SK-N-SH (cell line): ENCODE data around the gene LHFPL6. TPM values are rescaled to one million over a fixed set of nuclear protein-coding genes. Genes with fewer than 3 reads are reported as not detected.

Experiments used
- CTCF ChIA-PET: fragments of 300-600, 350-600 bp; formaldehyde crosslinking; extraction: SDS; loops from one replicate; lab custom pipeline; 2021; lab: Yijun Ruan, JAX
- POLR2A ChIA-PET: fragments of 350-600 bp; sonication (Branson Sonifier 250); formaldehyde crosslinking; extraction: SDS; loops from one replicate; lab custom pipeline; 2020; ENCODE audit warnings: antibody characterized with exemption, inconsistent platforms; lab: Yijun Ruan, JAX
- DNase-seq: peaks from one replicate; pipeline ENCODE4 v3.0.0; 2012
- H2AFZ ChIP-seq: fragments of 200-600 bp; sonication (generic); 2 replicates; pipeline ENCODE4 v1.8.1; 2016; ENCODE audit warnings: antibody characterized with exemption, mild to moderate bottlenecking, low read depth
- H3F3A ChIP-seq: fragments of 200-600 bp; sonication (generic); replicated peaks from 2 replicates; pipeline ENCODE3; 2016; ENCODE audit warnings: antibody characterized with exemption, mild to moderate bottlenecking; ENCODE audit not compliant: insufficient read depth
- H3K27ac ChIP-seq, 2 experiments: fragments of 200-500 bp in 1 of 2; fragments of 200-600 bp in 1 of 2; sonication (Bioruptor generic) in 1 of 2; sonication (generic), shearing (Covaris generic) in 1 of 2; 2 replicates each; pipeline versions ENCODE4 v1.5.1 to v1.6.1; 2014 to 2016; ENCODE audit warnings: low read depth in 2 of 2, inconsistent platforms in 1 of 2, low read length in 1 of 2, mild to moderate bottlenecking in 1 of 2, mixed read lengths in 1 of 2
- H3K27me3 ChIP-seq: fragments of 200-600 bp; sonication (generic), shearing (Covaris generic); 2 replicates; pipeline ENCODE4 v1.6.1; 2016; ENCODE audit warnings: mixed run types; ENCODE audit not compliant: insufficient read depth
- H3K36me3 ChIP-seq, 2 experiments: fragments of 200-500 bp in 1 of 2; fragments of 200-600 bp in 1 of 2; sonication (Bioruptor generic) in 1 of 2; sonication (generic) in 1 of 2; replicated peaks in 1 of 2; 2 replicates each; pipeline versions ENCODE3 to v1.5.1; 2014 to 2016; ENCODE audit warnings: low read length in 1 of 2, mild to moderate bottlenecking in 1 of 2; ENCODE audit not compliant: insufficient read depth in 2 of 2, control insufficient read depth in 1 of 2
- H3K4me1 ChIP-seq, 2 experiments: fragments of 200-500 bp in 1 of 2; fragments of 200-600 bp in 1 of 2; sonication (Bioruptor generic) in 1 of 2; sonication (generic), shearing (Covaris generic) in 1 of 2; 2 replicates each; pipeline versions ENCODE4 v1.5.1 to v1.6.1; 2014 to 2016; ENCODE audit warnings: low read depth in 1 of 2, low read length in 1 of 2, mixed run types in 1 of 2; ENCODE audit not compliant: insufficient read depth in 2 of 2, control insufficient read depth in 1 of 2
- H3K4me2 ChIP-seq: fragments of 200-600 bp; sonication (generic), shearing (Covaris generic); 2 replicates; pipeline ENCODE4 v1.6.1; 2017; ENCODE audit warnings: mixed run types
- H3K4me3 ChIP-seq, 2 experiments: fragments of 200-500 bp in 1 of 2; fragments of 200-600 bp in 1 of 2; sonication (Bioruptor generic) in 1 of 2; sonication (generic), shearing (Covaris generic) in 1 of 2; 2 replicates each; pipeline versions ENCODE4 v1.5.1 to v1.8.1; 2014 to 2016; ENCODE audit warnings: low read depth in 2 of 2, inconsistent platforms in 1 of 2, low read length in 1 of 2, mild to moderate bottlenecking in 1 of 2, mixed read lengths in 1 of 2, moderate library complexity in 1 of 2
- H3K79me2 ChIP-seq: fragments of 200-600 bp; sonication (generic); 2 replicates; pipeline ENCODE4 v1.8.1; 2017; ENCODE audit warnings: mild to moderate bottlenecking; ENCODE audit not compliant: insufficient read depth
- H3K9ac ChIP-seq: fragments of 200-600 bp; sonication (generic); 2 replicates; pipeline ENCODE4 v1.6.1; 2017; ENCODE audit warnings: mixed run types
- H3K9me2 ChIP-seq: fragments of 200-600 bp; sonication (generic); 2 replicates; pipeline ENCODE4 v1.6.1; 2017; ENCODE audit warnings: mixed run types
- H3K9me3 ChIP-seq: fragments of 200-600 bp; sonication (generic); 2 replicates; pipeline ENCODE4 v1.6.1; 2017; ENCODE audit warnings: mixed run types, mild to moderate bottlenecking, moderate library complexity
- H4K20me1 ChIP-seq: fragments of 200-600 bp; sonication (generic); 2 replicates; pipeline ENCODE4 v1.6.1; 2017; ENCODE audit warnings: mild to moderate bottlenecking, mixed run types; ENCODE audit not compliant: insufficient read depth
- CTCF ChIP-seq: fragments of 200-600 bp; sonication (generic); IDR thresholded peaks from 2 replicates; pipeline ENCODE4 v1.6.1; 2017; ENCODE audit warnings: antibody characterized with exemption, mild to moderate bottlenecking, moderate library complexity
- EZH2phosphoT487 ChIP-seq: fragments of 200-600 bp; sonication (generic); IDR thresholded peaks from 2 replicates; pipeline ENCODE4 v1.6.1; 2017; ENCODE audit warnings: low read depth, mixed run types, mild to moderate bottlenecking, antibody characterized with exemption, moderate library complexity, borderline replicate concordance
- FOXM1 ChIP-seq: IDR thresholded peaks from 2 replicates; pipeline ENCODE4 v1.4.0; 2012; ENCODE audit warnings: low read depth, mild to moderate bottlenecking
- REST ChIP-seq: IDR thresholded peaks from 2 replicates; pipeline ENCODE4 v1.6.1; 2012; ENCODE audit warnings: mild to moderate bottlenecking, low read depth, low read length, moderate library complexity
- RXRA ChIP-seq: IDR thresholded peaks from 2 replicates; pipeline ENCODE4 v1.4.0; 2012; ENCODE audit warnings: low read depth, mild to moderate bottlenecking, borderline replicate concordance
- TCF12 ChIP-seq: IDR thresholded peaks from 2 replicates; pipeline ENCODE4 v1.4.0; 2012
- USF2 ChIP-seq: fragments of 150-350 bp; IDR thresholded peaks from 2 replicates; pipeline ENCODE4 v1.6.1; 2017; ENCODE audit warnings: antibody characterized with exemption, low read length, low read depth, borderline replicate concordance
- WGBS: methylation state at CpG from one replicate; pipeline ENCODE4 v1.1.6; 2017; ENCODE audit warnings: low lambda C conversion rate; 5-methylcytosine and 5-hydroxymethylcytosine counted together
- polyA plus RNA-seq, 3 experiments: library from polyadenylated mRNA; depleted of rRNA; stranded (reverse); fragments of >200 nt; gene quantifications; 2 replicates each; pipeline ENCODE4 v1.2.3, GENCODE V29; 2012

LHFPL6 gene
- polyA plus RNA-seq, 1 of the 3 experiments (the other 2 are of a cell fraction): 22.2 TPM

GRCh38 chr13:39641645-39642044 lies 38.7 kb upstream of the LHFPL6 start:
- no peak overlapping the region for H3K4me3 ChIP-seq
- CTCF ChIA-PET: interaction anchor here (0.9 kb wide), 1 partner anchor 26 kb away, joined by 3 read pairs; no protein-coding TSS in a partner anchor
- no peak for DNase-seq
- no peaks in the 10 kb centered on the region for H3K4me1 ChIP-seq
- H3K79me2 ChIP-seq: no peaks in the 10 kb centered on the region
- no peak overlapping the region for H2AFZ ChIP-seq
- H4K20me1 ChIP-seq: no peaks in the 10 kb centered on the region
- H3K9me3 ChIP-seq: no peaks in the 10 kb centered on the region
- H3K36me3 ChIP-seq: no peaks in the 10 kb centered on the region
- H3K9me2 ChIP-seq: no peaks in the 10 kb centered on the region
- WGBS: 41% methylated on average over 1 of the region's 1 CpG
- TF ChIP-seq EZH2phosphoT487 (no peak), REST (no peak), CTCF (no peak)
- H3K9ac ChIP-seq: no peak overlapping the region
- no peaks in the 10 kb centered on the region; the same call in 1 of the 2 replicates for H3K27me3 ChIP-seq
- no peak overlapping the region for H3K4me2 ChIP-seq
- POLR2A ChIA-PET: no interaction called here
- H3F3A ChIP-seq: no peaks in the 10 kb centered on the region
- H3K27ac ChIP-seq: no peak overlapping the region

- Histone ChIP-seq H3K36me3 (no peaks in the 10 kb centered on the region), H3K27me3 (no peaks in the 10 kb centered on the region; the same call in 1 of the 2 replicates), H3K27ac (no peak overlapping the region), H4K20me1 (no peaks in the 10 kb centered on the region), H3K9me2 (no peaks in the 10 kb centered on the region), H3K79me2 (no peaks in the 10 kb centered on the region), H3K4me2 (no peak overlapping the region), H2AFZ (no peak overlapping the region), H3K9ac (no peak overlapping the region), H3K4me1 (no peaks in the 10 kb centered on the region), H3K4me3 (no peak overlapping the region), H3F3A (no peaks in the 10 kb centered on the region), H3K9me3 (no peaks in the 10 kb centered on the region)
- CTCF ChIA-PET: interaction anchor here (1.4 kb wide), 1 partner anchor 22 kb away, joined by 6 read pairs; no protein-coding TSS in a partner anchor
- WGBS: 62% methylated on average over 3 of the region's 3 CpGs
- DNase-seq: no peak
- POLR2A ChIA-PET: no interaction called here
- TF ChIP-seq FOXM1: no peak
- no peak for TF ChIP-seq TCF12
- no peak for TF ChIP-seq RXRA
- TF ChIP-seq USF2: no peak
Measured at GRCh38 chr13:39637890-39638289, 34.9 kb upstream of the LHFPL6 start.
